GM18951 (cell line): ENCODE measurements around the gene RASGRF1.

Experiments
- POLR2A ChIP-seq: IDR thresholded peaks from 4 replicates; pipeline ENCODE4 v1.6.1; 2011; ENCODE audit warnings: mild to moderate bottlenecking; ENCODE audit not compliant: insufficient read length, insufficient read depth; ENCODE audit errors: extremely low read depth
- in situ Hi-C: fragments of 300-500 bp; cut with MboI; formaldehyde crosslinking; loops from one replicate; pipeline ENCODE4 v1.12.0; 2022; ENCODE audit warnings: low sequenced_read_pairs, mixed read lengths, inconsistent platforms; ENCODE audit not compliant: unreplicated experiment

The RASGRF1 gene

DNA sequence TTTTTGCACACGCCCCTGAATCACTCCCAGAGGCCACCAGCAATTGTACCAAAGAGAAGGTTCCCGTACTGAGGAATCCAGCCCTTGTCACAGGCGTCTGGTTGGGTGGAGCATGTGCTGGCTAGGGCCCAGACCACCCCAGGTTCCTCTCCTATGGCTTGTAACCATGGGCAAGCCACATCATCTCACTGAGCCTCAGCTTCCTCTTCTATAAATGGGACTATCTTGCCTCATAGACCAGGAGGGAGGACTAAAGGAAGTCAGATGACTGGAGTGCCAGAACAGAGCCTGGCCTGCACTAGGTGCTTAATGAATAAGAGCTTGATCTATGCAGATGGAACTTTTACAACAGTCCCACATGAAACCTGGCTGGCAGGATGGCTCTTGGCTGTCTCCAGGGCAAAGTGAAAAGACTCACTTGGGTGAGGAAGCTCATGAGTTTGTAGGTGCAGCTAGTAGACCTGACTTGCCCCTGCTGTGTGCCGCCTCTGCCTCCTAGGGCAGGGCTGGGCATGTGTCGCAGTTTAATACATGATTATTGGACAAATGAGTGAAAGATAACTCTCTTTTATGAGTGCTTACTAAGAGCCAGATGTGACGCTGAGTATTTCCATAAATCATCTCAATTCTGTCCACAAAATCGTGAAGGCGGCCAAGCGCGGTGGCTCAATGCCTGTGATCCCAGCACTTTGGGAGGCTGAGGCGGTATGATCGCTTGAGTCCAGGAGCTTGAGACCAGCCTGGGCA, 175.1 kb downstream of the RASGRF1 start:
- in situ Hi-C loops = loop anchor here (10.0 to 25.0 kb wide), 2 partner anchors 69 to 272 kb away; no protein-coding TSS in a partner anchor
- TF ChIP-seq POLR2A = no peak

- in situ Hi-C loops = loop anchor here (10.0 to 25.0 kb wide), 2 partner anchors 71 to 273 kb away; no protein-coding TSS in a partner anchor
- TF ChIP-seq POLR2A = no peak
These were observed 176.4 kb downstream of the RASGRF1 start for GRCh38 chr15:78914027-78914764.

GRCh38 chr15:78913012-78913411, 177.6 kb downstream of the RASGRF1 start:
- in situ Hi-C loops = loop anchor here (10.0 to 25.0 kb wide), 2 partner anchors 72 to 274 kb away; no protein-coding TSS in a partner anchor
- TF ChIP-seq POLR2A = no peak

GRCh38 chr15:78912316-78912715, 178.3 kb downstream of the RASGRF1 start:
- in situ Hi-C loops = loop anchor here (10.0 to 25.0 kb wide), 2 partner anchors 72 to 275 kb away; no protein-coding TSS in a partner anchor
- TF ChIP-seq POLR2A = no peak

DNA sequence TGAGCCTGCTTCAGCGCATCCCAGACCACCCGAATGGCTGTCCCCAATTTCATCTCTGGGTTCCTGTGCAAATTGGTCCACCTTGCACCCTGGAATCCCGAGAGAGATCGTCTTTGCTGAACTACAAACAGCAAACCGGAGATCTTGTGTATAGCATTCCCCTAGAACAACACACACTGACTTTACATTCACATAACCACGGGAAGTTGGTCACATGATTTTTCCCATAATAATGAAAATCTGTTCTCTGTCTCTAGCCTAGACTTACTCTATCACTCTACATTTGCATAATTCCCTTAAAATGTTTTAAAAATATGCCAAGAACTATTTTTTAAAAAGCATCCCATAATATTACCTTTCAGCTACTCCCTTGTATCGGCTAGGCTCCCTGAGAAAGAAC, 180.3 kb downstream of the RASGRF1 start:
- TF ChIP-seq POLR2A = no peak
- in situ Hi-C loops = loop anchor here (10.0 to 25.0 kb wide), 2 partner anchors 75 to 277 kb away; no protein-coding TSS in a partner anchor
